IMR-90 (cell line): ENCODE results near the gene MYH11. TPM values are rescaled to one million over a fixed set of nuclear protein-coding genes. Genes with fewer than 3 reads are reported as not detected.

Experiments
- ATAC-seq: fragments of 200-7000 bp; cut with Tn5 transposase; 2 replicates; pipeline ENCODE4 v1.9.1; 2020; ENCODE audit warnings: low read depth, mild to moderate bottlenecking, moderate library complexity
- BruUV-seq: library from RNA; stranded (reverse); fragments of 400-500 nt; replicated peaks from 2 replicates; lab custom pipeline; 2021; lab: Mats Ljungman, UMichigan
- CTCF ChIA-PET: fragments of 300-600 bp; formaldehyde crosslinking; extraction: SDS; loops from one replicate; lab custom pipeline; 2021; ENCODE audit warnings: antibody characterized with exemption; lab: Yijun Ruan, JAX
- POLR2A ChIA-PET: fragments of 300-600 bp; sonication (Branson Sonifier 250); formaldehyde crosslinking; loops from one replicate; lab custom pipeline; 2022; ENCODE audit warnings: antibody characterized with exemption; ENCODE audit not compliant: unreplicated experiment; lab: Charles Lee
- DNase-seq: peaks from one replicate; pipeline ENCODE4 v3.0.0; 2013
- H2AFZ ChIP-seq: replicated peaks from 2 replicates; pipeline ENCODE3; 2013; ENCODE audit warnings: low read length, mild to moderate bottlenecking; ENCODE audit not compliant: poor library complexity
- H2AK5ac ChIP-seq: 2 replicates; pipeline ENCODE4 v1.6.1; 2013; ENCODE audit warnings: low read depth, low read length, inconsistent platforms
- H2AK9ac ChIP-seq: replicated peaks from 2 replicates; pipeline ENCODE3; 2013; ENCODE audit warnings: mild to moderate bottlenecking, low read depth, low read length, moderate library complexity; ENCODE audit not compliant: poor library complexity
- H2BK120ac ChIP-seq: 2 replicates; pipeline ENCODE4 v1.6.1; 2013; ENCODE audit warnings: low read depth, low read length, inconsistent platforms
- H2BK15ac ChIP-seq: 3 replicates; pipeline ENCODE4 v1.6.1; 2013; ENCODE audit warnings: low read depth, low read length, inconsistent platforms
- H2BK20ac ChIP-seq: 2 replicates; pipeline ENCODE4 v1.6.1; 2013; ENCODE audit warnings: low read depth, mild to moderate bottlenecking, inconsistent platforms, low read length, moderate library complexity
- H2BK5ac ChIP-seq: 2 replicates; pipeline ENCODE4 v1.6.1; 2013; ENCODE audit warnings: mild to moderate bottlenecking, low read depth, low read length, inconsistent platforms; ENCODE audit not compliant: poor library complexity, severe bottlenecking
- H3K14ac ChIP-seq: replicated peaks from 2 replicates; pipeline ENCODE4 v1.6.1; 2013; ENCODE audit warnings: low read depth, low read length, inconsistent platforms
- H3K18ac ChIP-seq: 2 replicates; pipeline ENCODE4 v1.6.1; 2013; ENCODE audit warnings: low read depth, low read length, control low read depth
- H3K23ac ChIP-seq: 2 replicates; pipeline ENCODE4 v1.6.1; 2013; ENCODE audit warnings: low read depth, low read length, inconsistent platforms
- H3K27ac ChIP-seq: 2 replicates; pipeline ENCODE4 v1.5.1; 2013; ENCODE audit warnings: mild to moderate bottlenecking, control low read depth, low read length; ENCODE audit not compliant: insufficient read depth
- H3K27me3 ChIP-seq: 2 replicates; pipeline ENCODE4 v1.6.1; 2013; ENCODE audit warnings: low read length; ENCODE audit not compliant: control insufficient read depth, insufficient read depth
- H3K36me3 ChIP-seq: 2 replicates; pipeline ENCODE4 v1.6.1; 2013; ENCODE audit warnings: low read length, mixed read lengths; ENCODE audit not compliant: control insufficient read depth, insufficient read depth
- H3K4ac ChIP-seq: 2 replicates; pipeline ENCODE4 v1.6.1; 2013; ENCODE audit warnings: low read depth, low read length, inconsistent platforms
- H3K4me1 ChIP-seq: 2 replicates; pipeline ENCODE4 v1.6.1; 2013; ENCODE audit warnings: low read length, mixed read lengths; ENCODE audit not compliant: control insufficient read depth, insufficient read depth
- H3K4me2 ChIP-seq: 2 replicates; pipeline ENCODE4 v1.6.1; 2013; ENCODE audit warnings: low read depth, mild to moderate bottlenecking, control low read depth, low read length, moderate library complexity
- H3K4me3 ChIP-seq: 2 replicates; pipeline ENCODE4 v1.5.1; 2013; ENCODE audit warnings: low read depth, mild to moderate bottlenecking, control low read depth, low read length, moderate library complexity; ENCODE audit not compliant: insufficient read depth
- H3K56ac ChIP-seq: 2 replicates; pipeline ENCODE4 v1.6.1; 2013; ENCODE audit warnings: low read length, inconsistent platforms; ENCODE audit not compliant: insufficient read depth; ENCODE audit errors: extremely low read depth
- H3K79me1 ChIP-seq, 2 experiments: 2 replicates each; pipeline ENCODE4 v1.6.1; 2013; ENCODE audit warnings: low read length in 2 of 2, inconsistent platforms in 1 of 2, low read depth in 1 of 2
- H3K9ac ChIP-seq: 2 replicates; pipeline ENCODE4 v1.6.1; 2013; ENCODE audit warnings: low read depth, low read length, control low read depth
- H3K9me1 ChIP-seq: 2 replicates; pipeline ENCODE4 v1.6.1; 2013; ENCODE audit warnings: low read length, inconsistent platforms; ENCODE audit not compliant: insufficient read depth
- H3K9me3 ChIP-seq: 2 replicates; pipeline ENCODE4 v1.6.1; 2013; ENCODE audit warnings: low read length; ENCODE audit not compliant: control insufficient read depth, insufficient read depth
- H4K20me1 ChIP-seq: 2 replicates; pipeline ENCODE4 v1.6.1; 2013; ENCODE audit warnings: low read length, inconsistent platforms; ENCODE audit not compliant: insufficient read depth
- H4K5ac ChIP-seq: 2 replicates; pipeline ENCODE4 v1.6.1; 2013; ENCODE audit warnings: mild to moderate bottlenecking, low read depth, low read length, control low read depth
- H4K8ac ChIP-seq, 2 experiments: 2 replicates each; pipeline ENCODE4 v1.6.1; 2013; ENCODE audit warnings: low read depth in 2 of 2, low read length in 2 of 2, control low read depth in 1 of 2, inconsistent platforms in 1 of 2
- H4K91ac ChIP-seq: 2 replicates; pipeline ENCODE4 v1.6.1; 2013; ENCODE audit warnings: low read depth, low read length, inconsistent platforms; ENCODE audit not compliant: insufficient read depth
- CEBPB ChIP-seq: IDR thresholded peaks from 2 replicates; pipeline ENCODE4 v1.6.1; 2012; ENCODE audit warnings: low read depth, low read length, improper control_type of control experiment
- CHD1 ChIP-seq: IDR thresholded peaks from 2 replicates; pipeline ENCODE4 v1.6.1; 2012; ENCODE audit warnings: low read depth, low read length, improper control_type of control experiment
- MAFK ChIP-seq: IDR thresholded peaks from 2 replicates; pipeline ENCODE4 v1.6.1; 2012; ENCODE audit warnings: low read depth, low read length, improper control_type of control experiment
- MAZ ChIP-seq: IDR thresholded peaks from 2 replicates; pipeline ENCODE4 v1.6.1; 2012; ENCODE audit warnings: low read depth, mild to moderate bottlenecking, low read length, improper control_type of control experiment, moderate library complexity, borderline replicate concordance
- MXI1 ChIP-seq: IDR thresholded peaks from 2 replicates; pipeline ENCODE4 v1.6.1; 2012; ENCODE audit warnings: low read depth, mild to moderate bottlenecking, low read length, moderate library complexity, borderline replicate concordance
- NFE2L2 ChIP-seq: fragments of 150-350 bp; IDR thresholded peaks from 2 replicates; pipeline ENCODE4 v1.6.1; 2016; ENCODE audit warnings: low read depth, mild to moderate bottlenecking, low read length
- POLR2A ChIP-seq: IDR thresholded peaks from 2 replicates; pipeline ENCODE4 v1.6.1; 2012; ENCODE audit warnings: mild to moderate bottlenecking, low read depth, low read length
- RAD21 ChIP-seq: IDR thresholded peaks from 2 replicates; pipeline ENCODE4 v1.6.1; 2012; ENCODE audit warnings: low read length, improper control_type of control experiment
- RCOR1 ChIP-seq: IDR thresholded peaks from 2 replicates; pipeline ENCODE4 v1.6.1; 2012; ENCODE audit warnings: mild to moderate bottlenecking, low read length, improper control_type of control experiment; ENCODE audit not compliant: insufficient replicate concordance
- RFX5 ChIP-seq: IDR thresholded peaks from 2 replicates; pipeline ENCODE4 v1.8.0; 2012; ENCODE audit warnings: low read depth, mild to moderate bottlenecking, low read length, moderate library complexity
- SMC3 ChIP-seq: fragments of 150-350 bp; IDR thresholded peaks from 2 replicates; pipeline ENCODE4 v1.6.1; 2016; ENCODE audit warnings: low read depth, mild to moderate bottlenecking, antibody characterized with exemption, low read length, moderate library complexity
- WGBS, 2 experiments: methylation state at CpG; one replicate each; pipeline versions ENCODE4 v1.1.5 to v1.1.7; 2013; ENCODE audit warnings: missing lambda C conversion rate in 2 of 2; ENCODE audit not compliant: insufficient read length in 1 of 2; ENCODE audit errors: extremely low coverage in 2 of 2; 5-methylcytosine and 5-hydroxymethylcytosine counted together
- dilution Hi-C: fragments of 300-500 bp; cut with HindIII; formaldehyde crosslinking; loops from one replicate; pipeline ENCODE4 v1.14.3; 2018; ENCODE audit warnings: low sequenced_read_pairs; ENCODE audit not compliant: unreplicated experiment
- in situ Hi-C: fragments of 300-500 bp; cut with MboI; formaldehyde crosslinking; loops from 3 replicates; pipeline ENCODE4 v1.14.3; 2019; ENCODE audit warnings: low sequenced_read_pairs, inconsistent platforms, mixed read lengths
- intact Hi-C: fragments of 100-400 bp; cut with micrococcal nuclease; formaldehyde crosslinking; loops from 2 replicates; pipeline ENCODE4 v1.10.0; 2022
- polyA plus RNA-seq, 3 experiments: library from polyadenylated mRNA; depleted of rRNA; stranded (reverse); fragments of >200 nt; gene quantifications; 2 replicates each; pipeline ENCODE4 v1.2.3, GENCODE V29; 2012; ENCODE audit warnings: low replicate concordance in 1 of 3
- total RNA-seq: library from RNA; depleted of rRNA; stranded (reverse); fragments of >200 nt; gene quantifications from 2 replicates; pipeline ENCODE4 v1.2.3, GENCODE V29; 2012
- TF ChIP-seq, protein P1 (sequence below): fragments of 150-350 bp; IDR thresholded peaks from 2 replicates; pipeline ENCODE4 v1.6.1; 2016; ENCODE audit warnings: low read depth, mild to moderate bottlenecking, low read length, moderate library complexity, borderline replicate concordance
- TF ChIP-seq, protein P2 (sequence below): conservative IDR thresholded peaks from 2 replicates; pipeline ENCODE4 v1.5.1; 2012; ENCODE audit warnings: mild to moderate bottlenecking, low read depth, low read length, improper control_type of control experiment
- TF ChIP-seq, protein P3 (sequence below): fragments of 150-350 bp; IDR thresholded peaks from 2 replicates; pipeline ENCODE4 v1.6.1; 2017; ENCODE audit warnings: mild to moderate bottlenecking, antibody characterized with exemption, low read length, low read depth

MYH11 gene
- total and polyA plus RNA-seq, 2 of the 4 experiments (the other 2 are of a cell fraction): under 0.01 to 0.12 TPM

DNA sequence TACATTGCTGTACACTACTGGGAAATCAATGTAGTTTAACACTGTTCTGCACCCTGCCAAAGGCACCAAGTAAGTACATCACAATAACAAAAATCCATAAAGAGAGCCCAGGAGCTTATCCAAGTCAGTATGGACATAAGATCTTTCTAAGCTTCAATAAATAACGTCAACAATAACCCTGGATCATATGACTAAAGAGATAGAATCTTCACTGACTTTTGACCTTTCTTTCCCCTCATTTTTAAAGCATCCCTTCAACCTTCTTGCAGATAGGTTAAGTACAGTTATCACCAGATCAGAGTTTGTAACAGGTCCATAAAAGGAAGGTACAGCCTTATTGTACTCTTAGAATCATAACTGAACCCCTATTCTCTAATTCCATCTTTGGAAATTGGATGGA lies 29.2 kb upstream of the MYH11 start:
- H3K4ac ChIP-seq: peak overlapping the region; percentile 54; the same call in 1 of the 2 replicates
- H3K23ac ChIP-seq: peak overlapping the region; percentile 26
- H3K36me3 ChIP-seq: peaks cover 15% of the 10 kb centered on the region
- no peak for DNase-seq
- H3K4me2 ChIP-seq: peak overlapping the region; percentile 9; the same call in 1 of the 2 replicates
- intact Hi-C loops (no loop called here), in situ Hi-C loops (loop anchor here (25.0 kb wide), 1 partner anchor 126 kb away; no protein-coding TSS in a partner anchor), dilution Hi-C loops (no loop called here)
- H2AFZ ChIP-seq: no peak overlapping the region
- WGBS, 2 experiments: no CpG with 5 or more reads among the region's 1 CpG
- peak overlapping the region; percentile 82; the same call in 1 of the 2 replicates for H3K27ac ChIP-seq
- ATAC-seq: no peak
- peak overlapping the region; percentile 74 for H3K18ac ChIP-seq
- H4K20me1 ChIP-seq: no peaks in the 10 kb centered on the region; the same call in 1 of the 2 replicates
- H4K5ac ChIP-seq: peak overlapping the region; percentile 60
- H3K14ac ChIP-seq: no peak overlapping the region
- no peaks in the 10 kb centered on the region for H3K9me3 ChIP-seq
- TF ChIP-seq CEBPB (no peak), RCOR1 (no peak), CHD1 (no peak), MAZ (no peak), MAFK (no peak), RAD21 (no peak), MXI1 (no peak), NFE2L2 (no peak), POLR2A (no peak), RFX5 (no peak), SMC3 (no peak)
- TF ChIP-seq, protein P1, sequence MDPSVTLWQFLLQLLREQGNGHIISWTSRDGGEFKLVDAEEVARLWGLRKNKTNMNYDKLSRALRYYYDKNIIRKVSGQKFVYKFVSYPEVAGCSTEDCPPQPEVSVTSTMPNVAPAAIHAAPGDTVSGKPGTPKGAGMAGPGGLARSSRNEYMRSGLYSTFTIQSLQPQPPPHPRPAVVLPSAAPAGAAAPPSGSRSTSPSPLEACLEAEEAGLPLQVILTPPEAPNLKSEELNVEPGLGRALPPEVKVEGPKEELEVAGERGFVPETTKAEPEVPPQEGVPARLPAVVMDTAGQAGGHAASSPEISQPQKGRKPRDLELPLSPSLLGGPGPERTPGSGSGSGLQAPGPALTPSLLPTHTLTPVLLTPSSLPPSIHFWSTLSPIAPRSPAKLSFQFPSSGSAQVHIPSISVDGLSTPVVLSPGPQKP: no peak
- TF ChIP-seq, protein P2, sequence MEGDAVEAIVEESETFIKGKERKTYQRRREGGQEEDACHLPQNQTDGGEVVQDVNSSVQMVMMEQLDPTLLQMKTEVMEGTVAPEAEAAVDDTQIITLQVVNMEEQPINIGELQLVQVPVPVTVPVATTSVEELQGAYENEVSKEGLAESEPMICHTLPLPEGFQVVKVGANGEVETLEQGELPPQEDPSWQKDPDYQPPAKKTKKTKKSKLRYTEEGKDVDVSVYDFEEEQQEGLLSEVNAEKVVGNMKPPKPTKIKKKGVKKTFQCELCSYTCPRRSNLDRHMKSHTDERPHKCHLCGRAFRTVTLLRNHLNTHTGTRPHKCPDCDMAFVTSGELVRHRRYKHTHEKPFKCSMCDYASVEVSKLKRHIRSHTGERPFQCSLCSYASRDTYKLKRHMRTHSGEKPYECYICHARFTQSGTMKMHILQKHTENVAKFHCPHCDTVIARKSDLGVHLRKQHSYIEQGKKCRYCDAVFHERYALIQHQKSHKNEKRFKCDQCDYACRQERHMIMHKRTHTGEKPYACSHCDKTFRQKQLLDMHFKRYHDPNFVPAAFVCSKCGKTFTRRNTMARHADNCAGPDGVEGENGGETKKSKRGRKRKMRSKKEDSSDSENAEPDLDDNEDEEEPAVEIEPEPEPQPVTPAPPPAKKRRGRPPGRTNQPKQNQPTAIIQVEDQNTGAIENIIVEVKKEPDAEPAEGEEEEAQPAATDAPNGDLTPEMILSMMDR: no peak
- TF ChIP-seq, protein P3, sequence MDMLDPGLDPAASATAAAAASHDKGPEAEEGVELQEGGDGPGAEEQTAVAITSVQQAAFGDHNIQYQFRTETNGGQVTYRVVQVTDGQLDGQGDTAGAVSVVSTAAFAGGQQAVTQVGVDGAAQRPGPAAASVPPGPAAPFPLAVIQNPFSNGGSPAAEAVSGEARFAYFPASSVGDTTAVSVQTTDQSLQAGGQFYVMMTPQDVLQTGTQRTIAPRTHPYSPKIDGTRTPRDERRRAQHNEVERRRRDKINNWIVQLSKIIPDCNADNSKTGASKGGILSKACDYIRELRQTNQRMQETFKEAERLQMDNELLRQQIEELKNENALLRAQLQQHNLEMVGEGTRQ: no peak
- ChIA-PET POLR2A (no interaction called here), CTCF (no interaction called here)
- no TSS peak for BruUV-seq
- H3K27me3 ChIP-seq: no peaks in the 10 kb centered on the region
- peaks cover 17% of the 10 kb centered on the region for H3K4me1 ChIP-seq
- H3K9me1 ChIP-seq: peaks cover 9% of the 10 kb centered on the region
- H3K56ac ChIP-seq: no peak overlapping the region
- H2BK120ac ChIP-seq: peak overlapping the region; percentile 71
- peaks cover 30 to 67% of the 10 kb centered on the region in 2 experiments for H3K79me1 ChIP-seq
- H2BK20ac ChIP-seq: peak overlapping the region; percentile 69
- H2BK5ac ChIP-seq: peak overlapping the region; percentile 60
- H2AK9ac ChIP-seq: no peak overlapping the region
- H3K4me3 ChIP-seq: no peak overlapping the region
- peak overlapping the region in 1 of 2 experiments; percentile 42; a peak in 1 of 4 replicates for H4K8ac ChIP-seq
- H2BK15ac ChIP-seq: peak overlapping the region; percentile 24; the same call in 2 of the 3 replicates
- no peak overlapping the region; the same call in 1 of the 2 replicates for H2AK5ac ChIP-seq
- no peak overlapping the region for H3K9ac ChIP-seq
- H4K91ac ChIP-seq: peak overlapping the region; percentile 24; the same call in 1 of the 2 replicates
